HepG2 (cell line): ENCODE measurements around the gene BMPER. TPM values are rescaled to one million over a fixed set of nuclear protein-coding genes. Genes with fewer than 3 reads are reported as not detected.

Source experiments
- ATAC-seq: fragments of 200-7000 bp; cut with Tn5 transposase; 3 replicates; pipeline ENCODE4 v1.9.1; 2020; ENCODE audit warnings: mild to moderate bottlenecking, moderate library complexity
- BruUV-seq: library from RNA; stranded (reverse); fragments of 400-500 nt; replicated peaks from 2 replicates; lab custom pipeline; 2021; lab: Mats Ljungman, UMichigan
- CTCF ChIA-PET: fragments of 300-600 bp; formaldehyde crosslinking; extraction: SDS; loops from one replicate; lab custom pipeline; 2021; ENCODE audit warnings: low total read pairs, inconsistent platforms, low intra/inter-chr PET ratio; lab: Yijun Ruan, JAX
- POLR2A ChIA-PET: fragments of 350-600 bp; sonication (Branson Sonifier 250); formaldehyde crosslinking; loops from one replicate; lab custom pipeline; 2020; ENCODE audit warnings: antibody characterized with exemption, inconsistent platforms; lab: Yijun Ruan, JAX
- DNase-seq: peaks from one replicate; pipeline ENCODE4 v3.0.0-alpha.2; 2015; ENCODE audit warnings: low spot score
- FAIRE-seq: peaks from 3 replicates; lab custom pipeline; 2011; peaks lifted over from hg19 to GRCh38; lab: Jason Lieb, UNC
- H2AFZ ChIP-seq: one replicate; pipeline ENCODE4 v1.6.1; 2011; ENCODE audit warnings: low read length, inconsistent platforms
- H3K27ac ChIP-seq: fragments of 300-600 bp; 3 replicates; pipeline ENCODE4 v1.8.0; 2011; ENCODE audit warnings: mixed run types, mild to moderate bottlenecking, mixed read lengths, low read length, inconsistent platforms; ENCODE audit not compliant: insufficient read depth; ENCODE audit errors: extremely low read length
- H3K27me3 ChIP-seq, 2 experiments: fragments of 200-600 bp in 1 of 2; 2 replicates in 1 of 2; 3 replicates in 1 of 2; pipeline versions ENCODE4 v1.6.0 to v1.8.0; 2011; ENCODE audit warnings: low read length in 2 of 2, mild to moderate bottlenecking in 2 of 2, moderate library complexity in 2 of 2, inconsistent platforms in 1 of 2; ENCODE audit not compliant: insufficient read depth in 2 of 2, control insufficient read depth in 1 of 2
- H3K36me3 ChIP-seq, 2 experiments: fragments of 200-600 bp in 1 of 2; replicated peaks in 1 of 2; 2 replicates in 1 of 2; 3 replicates in 1 of 2; pipeline versions ENCODE4 v1.5.1 to v1.8.0; 2011; ENCODE audit warnings: low read length in 2 of 2, inconsistent platforms in 1 of 2; ENCODE audit not compliant: insufficient read depth in 2 of 2, control insufficient read depth in 1 of 2
- H3K4me1 ChIP-seq: 2 replicates; pipeline ENCODE4 v1.5.1; 2012; ENCODE audit warnings: low read length, inconsistent platforms; ENCODE audit not compliant: insufficient read depth
- H3K4me2 ChIP-seq: 2 replicates; pipeline ENCODE4 v1.6.0; 2011; ENCODE audit warnings: low read depth, low read length, inconsistent platforms
- H3K4me3 ChIP-seq, 3 experiments: fragments of 200-600 bp in 1 of 3; sonication (generic), shearing (Covaris generic) in 1 of 3; replicated peaks in 1 of 3; 2 replicates each; pipeline ENCODE4 v1.5.1; 2011 to 2016; ENCODE audit warnings: low read length in 3 of 3, inconsistent platforms in 2 of 3, low read depth in 2 of 3, mild to moderate bottlenecking in 2 of 3, control low read depth in 1 of 3, mixed read lengths in 1 of 3; ENCODE audit not compliant: insufficient read depth in 1 of 3
- H3K79me2 ChIP-seq: one replicate; pipeline ENCODE4 v1.6.1; 2011; ENCODE audit warnings: low read length, inconsistent platforms; ENCODE audit not compliant: insufficient read depth
- H3K9ac ChIP-seq: 2 replicates; pipeline ENCODE4 v1.6.0; 2011; ENCODE audit warnings: mild to moderate bottlenecking, low read depth, low read length, inconsistent platforms; ENCODE audit not compliant: insufficient read depth
- H3K9me3 ChIP-seq: 2 replicates; pipeline ENCODE4 v1.5.1; 2012; ENCODE audit warnings: mild to moderate bottlenecking, low read length
- H4K20me1 ChIP-seq: 2 replicates; pipeline ENCODE4 v1.6.0; 2011; ENCODE audit warnings: inconsistent platforms, mild to moderate bottlenecking, low read length, moderate library complexity; ENCODE audit not compliant: insufficient read depth
- FOXO1 ChIP-seq: sonication (generic); formaldehyde crosslinking; IDR thresholded peaks from 2 replicates; pipeline ENCODE4 v1.4.0; 2020; ENCODE audit warnings: missing genetic modification reagents
- HNRNPL ChIP-seq: fragments of 200-400 bp; formaldehyde crosslinking; IDR thresholded peaks from 2 replicates; pipeline ENCODE4 v1.6.1; 2017; ENCODE audit warnings: mild to moderate bottlenecking, low read depth, low read length
- POLR2A ChIP-seq, 2 experiments: IDR thresholded peaks; 2 replicates each; pipeline ENCODE4 v1.6.1; 2011; ENCODE audit warnings: low read depth in 2 of 2, low read length in 2 of 2, mild to moderate bottlenecking in 1 of 2, moderate library complexity in 1 of 2; ENCODE audit not compliant: insufficient read depth in 1 of 2
- SMAD9 ChIP-seq: sonication (generic); formaldehyde crosslinking; IDR thresholded peaks from 2 replicates; pipeline ENCODE4 v1.5.1; 2020; ENCODE audit warnings: mild to moderate bottlenecking, missing genetic modification reagents
- TBX3 ChIP-seq: fragments of 450-650 bp; IDR thresholded peaks from 2 replicates; pipeline ENCODE4 v1.6.1; 2017; ENCODE audit warnings: antibody characterized with exemption, mild to moderate bottlenecking, inconsistent platforms, borderline replicate concordance
- ZBTB42 ChIP-seq: sonication (generic); formaldehyde crosslinking; IDR thresholded peaks from 2 replicates; pipeline ENCODE4 v1.5.0; 2020; ENCODE audit warnings: mild to moderate bottlenecking, missing genetic modification reagents
- ZNF136 ChIP-seq: sonication (generic); formaldehyde crosslinking; IDR thresholded peaks from 2 replicates; pipeline ENCODE4 v1.8.1; 2022; ENCODE audit warnings: low read depth, mild to moderate bottlenecking, moderate library complexity, missing genetic modification reagents
- ZNF841 ChIP-seq: sonication (generic); formaldehyde crosslinking; IDR thresholded peaks from 2 replicates; pipeline ENCODE4 v1.8.1; 2023; ENCODE audit warnings: missing genetic modification reagents, borderline replicate concordance
- WGBS: methylation state at CpG from one replicate; pipeline ENCODE4 v1.1.6; 2017; ENCODE audit warnings: low lambda C conversion rate; 5-methylcytosine and 5-hydroxymethylcytosine counted together
- in situ Hi-C: cut with HindIII; loops from 2 replicates; pipeline ENCODE4 v1.10.0; 2017; ENCODE audit warnings: low pct_unique_long_range_greater_than_20kb; ENCODE audit not compliant: extremely low pct_ligation_motif_present
- intact Hi-C: fragments of 100-400 bp; cut with micrococcal nuclease; formaldehyde crosslinking; loops from one replicate; pipeline ENCODE4 v1.10.0; 2022; ENCODE audit not compliant: unreplicated experiment
- polyA plus RNA-seq, 8 experiments: library from polyadenylated mRNA; depleted of rRNA in 3 of 8; stranded (reverse) in 7 of 8; unstranded in 1 of 8; fragments of >200 nt; fragmentation: Illumina TruSeq in 4 of 8; extraction: Trizol in 4 of 8; gene quantifications; 2 replicates each; pipeline versions ENCODE4 v1.2.1 to v1.2.3, GENCODE V29; 2011 to 2016; ENCODE audit warnings: low read depth in 4 of 8, missing spikeins in 1 of 8, mixed read lengths in 1 of 8; ENCODE audit not compliant: insufficient read depth in 1 of 8
- total RNA-seq, 5 experiments: library from RNA; depleted of rRNA; stranded (reverse); fragments of >200 nt; fragmentation: Illumina TruSeq; extraction: Trizol; gene quantifications; 2 replicates each; pipeline ENCODE4 v1.2.3, GENCODE V29; 2016; ENCODE audit warnings: low read depth in 1 of 5
- TF ChIP-seq, protein P1 (sequence below): sonication (generic); formaldehyde crosslinking; IDR thresholded peaks from 2 replicates; pipeline ENCODE4 v1.9.0; 2021; ENCODE audit warnings: missing genetic modification reagents, borderline replicate concordance
- TF ChIP-seq, protein P2 (sequence below): sonication (generic); formaldehyde crosslinking; IDR thresholded peaks from 2 replicates; pipeline ENCODE4 v1.4.0; 2020; ENCODE audit warnings: missing genetic modification reagents
- TF ChIP-seq, protein P3 (sequence below): sonication (generic); formaldehyde crosslinking; conservative IDR thresholded peaks from 2 replicates; pipeline ENCODE4 v1.8.0; 2022; ENCODE audit warnings: mild to moderate bottlenecking, moderate library complexity, missing genetic modification reagents

Gene BMPER
- total and polyA plus RNA-seq, 2 of the 13 experiments (the other 11 are each of a cell fraction or from before 2014, with no cell fraction given): not detected

DNA sequence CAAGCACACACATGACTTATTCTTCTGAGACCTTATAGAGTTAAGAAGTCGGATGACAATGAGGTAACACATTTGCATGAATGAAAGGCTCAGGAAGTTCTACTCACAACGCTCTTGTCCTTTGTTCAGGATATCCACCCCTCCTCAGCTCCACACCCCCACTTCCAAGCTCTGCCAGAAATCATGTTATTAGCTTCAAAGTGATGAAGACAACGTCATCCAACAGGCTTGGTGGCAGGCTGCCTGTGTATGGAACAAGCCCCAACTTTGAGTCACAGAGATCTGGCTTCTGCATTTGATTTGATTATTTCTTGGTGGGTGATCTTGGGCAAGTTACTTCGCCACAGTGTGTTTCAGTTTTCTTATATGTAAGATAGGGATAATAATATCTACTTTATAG, 12.4 kb upstream of the BMPER start:
- Histone ChIP-seq H3K27me3 (peaks cover 2 to 46% of the 10 kb centered on the region in 2 experiments; a peak in 2 of 5 replicates), H2AFZ (no peak overlapping the region)
- in situ Hi-C loops: no loop called here
- TF ChIP-seq TBX3: no peak
- no peak for TF ChIP-seq POLR2A (IDR thresholded peaks at IDR 0.05; ENCODE audit: insufficient read depth in 1 of 2, low read depth in 2 of 2, low read length in 2 of 2)
- no peak for TF ChIP-seq ZBTB42 (CRISPR knock-in tag)
- TF ChIP-seq ZNF136 (CRISPR knock-in tag): no peak
- TF ChIP-seq SMAD9 (CRISPR knock-in tag): no peak
- TF ChIP-seq, protein P1, sequence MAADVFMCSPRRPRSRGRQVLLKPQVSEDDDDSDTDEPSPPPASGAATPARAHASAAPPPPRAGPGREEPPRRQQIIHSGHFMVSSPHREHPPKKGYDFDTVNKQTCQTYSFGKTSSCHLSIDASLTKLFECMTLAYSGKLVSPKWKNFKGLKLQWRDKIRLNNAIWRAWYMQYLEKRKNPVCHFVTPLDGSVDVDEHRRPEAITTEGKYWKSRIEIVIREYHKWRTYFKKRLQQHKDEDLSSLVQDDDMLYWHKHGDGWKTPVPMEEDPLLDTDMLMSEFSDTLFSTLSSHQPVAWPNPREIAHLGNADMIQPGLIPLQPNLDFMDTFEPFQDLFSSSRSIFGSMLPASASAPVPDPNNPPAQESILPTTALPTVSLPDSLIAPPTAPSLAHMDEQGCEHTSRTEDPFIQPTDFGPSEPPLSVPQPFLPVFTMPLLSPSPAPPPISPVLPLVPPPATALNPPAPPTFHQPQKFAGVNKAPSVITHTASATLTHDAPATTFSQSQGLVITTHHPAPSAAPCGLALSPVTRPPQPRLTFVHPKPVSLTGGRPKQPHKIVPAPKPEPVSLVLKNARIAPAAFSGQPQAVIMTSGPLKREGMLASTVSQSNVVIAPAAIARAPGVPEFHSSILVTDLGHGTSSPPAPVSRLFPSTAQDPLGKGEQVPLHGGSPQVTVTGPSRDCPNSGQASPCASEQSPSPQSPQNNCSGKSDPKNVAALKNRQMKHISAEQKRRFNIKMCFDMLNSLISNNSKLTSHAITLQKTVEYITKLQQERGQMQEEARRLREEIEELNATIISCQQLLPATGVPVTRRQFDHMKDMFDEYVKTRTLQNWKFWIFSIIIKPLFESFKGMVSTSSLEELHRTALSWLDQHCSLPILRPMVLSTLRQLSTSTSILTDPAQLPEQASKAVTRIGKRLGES (CRISPR knock-in tag): no peak
- no peak for TF ChIP-seq ZNF841
- TF ChIP-seq HNRNPL: no peak
- TF ChIP-seq, protein P2, sequence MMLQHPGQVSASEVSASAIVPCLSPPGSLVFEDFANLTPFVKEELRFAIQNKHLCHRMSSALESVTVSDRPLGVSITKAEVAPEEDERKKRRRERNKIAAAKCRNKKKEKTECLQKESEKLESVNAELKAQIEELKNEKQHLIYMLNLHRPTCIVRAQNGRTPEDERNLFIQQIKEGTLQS (CRISPR knock-in tag): no peak
- TF ChIP-seq, protein P3, sequence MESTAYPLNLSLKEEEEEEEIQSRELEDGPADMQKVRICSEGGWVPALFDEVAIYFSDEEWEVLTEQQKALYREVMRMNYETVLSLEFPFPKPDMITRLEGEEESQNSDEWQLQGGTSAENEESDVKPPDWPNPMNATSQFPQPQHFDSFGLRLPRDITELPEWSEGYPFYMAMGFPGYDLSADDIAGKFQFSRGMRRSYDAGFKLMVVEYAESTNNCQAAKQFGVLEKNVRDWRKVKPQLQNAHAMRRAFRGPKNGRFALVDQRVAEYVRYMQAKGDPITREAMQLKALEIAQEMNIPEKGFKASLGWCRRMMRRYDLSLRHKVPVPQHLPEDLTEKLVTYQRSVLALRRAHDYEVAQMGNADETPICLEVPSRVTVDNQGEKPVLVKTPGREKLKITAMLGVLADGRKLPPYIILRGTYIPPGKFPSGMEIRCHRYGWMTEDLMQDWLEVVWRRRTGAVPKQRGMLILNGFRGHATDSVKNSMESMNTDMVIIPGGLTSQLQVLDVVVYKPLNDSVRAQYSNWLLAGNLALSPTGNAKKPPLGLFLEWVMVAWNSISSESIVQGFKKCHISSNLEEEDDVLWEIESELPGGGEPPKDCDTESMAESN (CRISPR knock-in tag): no peak
- no peak for TF ChIP-seq FOXO1
- TF ChIP-seq, all 625 proteins: peak for 0
- Histone ChIP-seq H3K4me1 (no peaks in the 10 kb centered on the region), H3K9me3 (no peaks in the 10 kb centered on the region), H3K9ac (no peak overlapping the region), H3K36me3 (no peaks in the 10 kb centered on the region), H4K20me1 (no peaks in the 10 kb centered on the region), H3K4me2 (no peak overlapping the region), H3K27ac (no peak overlapping the region), H3K79me2 (no peaks in the 10 kb centered on the region), H3K4me3 (no peak overlapping the region)
- intact Hi-C loops: no loop called here
- 1% methylated on average over 4 of the region's 4 CpGs for WGBS
- CTCF ChIA-PET: no interaction called here
- POLR2A ChIA-PET: no interaction called here
- FAIRE-seq (no peak), ATAC-seq (no peak), DNase-seq (no peak)
- BruUV-seq: no TSS peak
